ENCODE results near the gene OCA2.

Gene OCA2

GRCh38 chr15:28101983-28102441 is 2.9 kb upstream of the OCA2 start:
- no peak for DNase-seq

- DNase-seq = no peak
Observed at GRCh38 chr15:28101201-28101600, 2.1 kb upstream of the OCA2 start.

- no peak for DNase-seq
Observed at GRCh38 chr15:28100516-28101195, 1.5 kb upstream of the OCA2 start.

GRCh38 chr15:28099555-28100140 is 533 bp upstream of the OCA2 start:
- DNase-seq = no peak

- no peak for DNase-seq
Observed at GRCh38 chr15:28098360-28098765, 752 bp downstream of the OCA2 start.

- no peak for DNase-seq
Observed at GRCh38 chr15:28097656-28098359, 1.3 kb downstream of the OCA2 start.

GRCh38 chr15:28096670-28097431 is 2.3 kb downstream of the OCA2 start:
- no peak for DNase-seq

- no peak for DNase-seq
Observed at GRCh38 chr15:28096411-28096669, 2.8 kb downstream of the OCA2 start.

GRCh38 chr15:28094732-28095521 is 4.2 kb downstream of the OCA2 start:
- DNase-seq = no peak

- no peak for DNase-seq
Observed at GRCh38 chr15:28093752-28094535, 5.2 kb downstream of the OCA2 start.

GRCh38 chr15:28091313-28091712 is 7.8 kb downstream of the OCA2 start:
- no peak for DNase-seq

- DNase-seq = peak; percentile 76
Observed at GRCh38 chr15:28086175-28086703, 12.9 kb downstream of the OCA2 start.

GRCh38 chr15:28085489-28086174 is 13.5 kb downstream of the OCA2 start:
- no peak for DNase-seq

- DNase-seq = no peak
Observed at GRCh38 chr15:28084547-28084946, 14.6 kb downstream of the OCA2 start.

- no peak for DNase-seq
Observed at GRCh38 chr15:28082891-28083684, 16.0 kb downstream of the OCA2 start.

- DNase-seq = no peak
Observed at GRCh38 chr15:28081594-28081993, 17.5 kb downstream of the OCA2 start.

- DNase-seq = no peak
Observed at GRCh38 chr15:28080386-28080785, 18.7 kb downstream of the OCA2 start.

- no peak for DNase-seq
Observed at GRCh38 chr15:28079313-28079969, 19.7 kb downstream of the OCA2 start.

- no peak for DNase-seq
Observed at GRCh38 chr15:28078191-28078719, 20.9 kb downstream of the OCA2 start.

All from suppressor macrophage treated with lipopolysaccharide for 4 hours (primary cell).